Medulla oblongata (tissue), 1 donor: ENCODE data around the gene LNX2.
A peak's percentile ranks its signal among the peaks of the same experiment; 100 is the strongest.

ENCODE experiments used
- DNase-seq: peaks from one replicate; pipeline ENCODE4 v3.0.0-alpha.2; 2015; ENCODE audit errors: extremely low spot score

Gene LNX2

GRCh38 chr13:27620377-27621115 is at the start of gene LNX2:
LNX2 (minus strand) TSS chr13:27620529; CDS start chr13:27581703, 38,826 bp downstream.
- peak; percentile 99 for DNase-seq

GRCh38 chr13:27667946-27668345 is 47.6 kb upstream of the LNX2 start:
- DNase-seq, result no peak

- no peak for DNase-seq
These were observed 46.6 kb upstream of the LNX2 start for GRCh38 chr13:27666951-27667350.

GRCh38 chr13:27665761-27666160 is 45.4 kb upstream of the LNX2 start:
- DNase-seq, result no peak

- DNase-seq, result no peak
These were observed 45.0 kb upstream of the LNX2 start for GRCh38 chr13:27665333-27665732.

DNA sequence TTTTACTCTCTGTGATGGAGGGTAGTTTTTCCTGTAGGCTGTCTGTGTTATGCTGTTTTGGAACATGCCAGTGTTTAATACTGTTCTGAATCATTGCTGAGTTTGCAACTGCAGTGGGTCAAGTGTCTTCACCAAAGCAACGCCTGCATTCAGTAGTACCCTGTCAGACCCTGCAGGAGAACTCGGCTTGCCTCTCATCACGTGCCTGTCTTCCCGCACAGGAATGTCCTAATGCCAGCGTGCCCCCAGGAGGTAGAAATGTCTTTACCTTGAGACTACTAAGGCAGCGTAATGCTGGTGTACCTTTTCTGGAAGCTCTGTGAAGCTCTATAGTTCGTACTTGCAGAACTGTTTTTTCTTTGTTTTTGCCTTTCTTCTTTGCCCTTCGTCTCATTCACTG is 43.6 kb upstream of the LNX2 start:
- no peak for DNase-seq

DNA sequence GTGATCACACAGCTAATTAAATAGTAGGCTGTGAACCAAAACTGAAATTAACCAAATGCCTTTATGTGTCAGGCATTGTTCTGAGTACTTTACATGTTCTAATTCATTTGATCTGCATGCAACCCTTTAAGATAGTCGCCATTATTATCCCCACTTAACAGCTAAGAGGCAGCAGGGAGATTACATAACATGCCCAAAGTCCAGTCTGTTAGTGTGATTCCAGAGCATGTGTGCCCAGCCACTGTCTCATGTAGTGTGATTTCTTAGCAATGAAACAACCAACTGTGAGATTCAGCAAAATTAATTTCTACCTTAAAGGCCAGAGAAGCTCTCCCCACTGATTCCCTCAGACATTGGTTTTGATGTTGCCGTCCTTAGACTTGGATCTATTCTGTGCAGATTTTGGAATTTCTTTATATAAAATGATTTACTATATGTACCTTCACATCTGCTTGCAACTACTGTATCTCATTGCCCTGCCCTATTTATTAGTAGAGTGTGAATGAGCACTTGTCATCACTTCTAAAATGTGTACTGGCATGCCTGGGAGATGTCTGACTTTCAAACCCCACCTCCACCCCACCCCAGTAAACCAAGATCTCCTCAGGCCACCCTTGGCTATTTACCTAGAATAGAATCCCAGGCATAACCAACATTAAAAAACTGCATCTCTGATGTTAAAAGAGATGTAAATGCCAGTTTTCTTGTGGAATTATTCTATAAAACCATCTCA is 42.6 kb upstream of the LNX2 start:
- no peak for DNase-seq

DNA sequence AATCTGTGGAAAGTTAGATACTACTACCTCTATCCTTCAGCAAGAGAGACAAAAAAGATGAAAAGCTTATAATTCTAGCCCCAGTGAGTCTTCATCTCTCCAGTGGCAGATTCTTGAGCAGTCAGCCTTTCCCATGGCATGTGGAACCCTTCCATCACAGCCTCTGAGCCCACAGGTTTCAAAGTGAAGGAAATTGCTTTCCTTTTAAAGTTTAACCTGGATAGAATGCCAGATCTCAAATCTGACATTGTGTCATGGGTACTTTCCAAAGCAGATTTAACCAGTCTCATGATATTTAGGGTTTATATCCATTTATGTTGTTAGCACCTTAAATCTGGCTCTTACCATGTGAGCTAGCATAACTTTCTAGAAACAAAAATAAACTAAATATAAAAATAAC is 40.7 kb upstream of the LNX2 start:
- no peak for DNase-seq

- DNase-seq, result no peak
These were observed 40.2 kb upstream of the LNX2 start for GRCh38 chr13:27660511-27660910.

DNA sequence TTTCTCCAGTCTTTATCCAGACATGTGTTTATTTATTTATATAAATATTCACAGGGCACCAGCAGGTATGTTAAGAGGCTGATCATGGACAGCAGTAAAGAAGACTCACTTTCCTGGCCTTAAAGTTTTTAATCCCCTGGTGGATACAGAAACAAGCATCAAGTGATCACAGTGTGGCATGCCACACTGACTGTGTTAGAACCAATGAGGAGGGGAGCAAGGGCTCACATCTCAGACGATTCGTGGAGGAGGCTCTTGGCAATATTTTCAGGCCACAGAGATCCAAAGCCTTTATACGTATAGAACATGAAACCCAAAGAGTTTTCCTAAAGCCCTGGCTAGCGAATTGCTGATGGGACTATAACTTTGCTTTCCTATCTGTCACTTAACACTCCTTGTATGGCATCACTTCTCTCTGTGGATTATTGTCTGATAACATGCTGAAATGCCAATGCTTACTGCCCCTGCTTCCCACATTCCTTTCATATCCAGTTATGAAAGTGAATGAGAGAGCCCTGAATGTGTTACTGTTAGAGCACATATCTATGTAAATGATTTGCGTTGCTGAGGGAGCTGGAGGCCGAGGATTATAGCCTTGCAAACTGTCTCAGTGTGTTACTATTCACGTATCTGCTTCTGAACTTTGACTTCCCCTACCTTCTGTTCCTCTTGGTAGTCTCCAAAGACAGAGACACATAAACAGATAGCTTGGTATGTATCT is 39.0 kb upstream of the LNX2 start:
- no peak for DNase-seq

DNA sequence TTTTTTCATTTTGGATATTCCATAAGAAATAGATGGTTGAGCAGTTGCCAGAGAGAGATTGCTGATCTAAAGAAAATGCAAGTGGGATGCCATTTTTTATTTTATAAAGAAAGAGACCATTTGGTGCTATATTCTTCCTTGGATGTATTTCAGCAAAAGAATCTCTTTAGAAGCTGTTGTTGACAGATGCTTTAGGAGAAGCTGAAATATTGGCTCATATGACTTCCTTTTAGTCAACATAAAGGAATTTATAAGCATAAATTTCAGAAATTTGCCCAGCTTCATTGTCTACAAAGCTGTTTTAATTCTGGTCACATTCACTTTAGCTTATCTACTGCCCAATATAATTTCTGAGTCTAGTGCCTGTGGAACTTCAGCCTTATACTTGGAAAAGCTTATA is 38.2 kb upstream of the LNX2 start:
- no peak for DNase-seq

GRCh38 chr13:27657724-27658123 is 37.4 kb upstream of the LNX2 start:
- no peak for DNase-seq

- no peak for DNase-seq
These were observed 34.5 kb upstream of the LNX2 start for GRCh38 chr13:27654816-27655215.

- DNase-seq, result no peak
These were observed 33.7 kb upstream of the LNX2 start for GRCh38 chr13:27654059-27654458.

GRCh38 chr13:27650312-27650711 is 30.0 kb upstream of the LNX2 start:
- no peak for DNase-seq

DNA sequence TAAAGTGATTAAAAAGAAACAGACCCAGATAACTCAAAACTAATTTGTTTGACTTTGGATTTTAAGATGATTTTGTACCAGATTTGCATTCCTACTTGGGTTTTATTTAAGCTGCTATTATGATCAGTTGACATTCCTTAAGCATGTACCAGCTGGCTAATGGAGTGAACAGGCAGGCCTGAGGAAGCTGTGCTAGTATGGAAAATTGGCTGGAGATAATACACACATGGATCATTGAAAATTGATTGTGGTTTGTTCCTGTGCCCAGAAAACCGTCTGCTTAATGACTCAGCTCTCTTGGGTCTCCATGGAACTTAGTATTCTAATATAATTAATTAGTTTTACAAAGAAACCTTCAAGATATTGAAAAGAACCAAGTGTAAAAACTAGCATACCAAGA is 24.0 kb upstream of the LNX2 start:
- DNase-seq, result no peak

- no peak for DNase-seq
These were observed 23.2 kb upstream of the LNX2 start for GRCh38 chr13:27643334-27644132.

GRCh38 chr13:27641711-27642502 is 21.6 kb upstream of the LNX2 start:
- DNase-seq, result no peak

- no peak for DNase-seq
These were observed 18.9 kb upstream of the LNX2 start for GRCh38 chr13:27639186-27639585.

- peak; percentile 59 for DNase-seq
These were observed 18.2 kb upstream of the LNX2 start for GRCh38 chr13:27638521-27638920.

DNA sequence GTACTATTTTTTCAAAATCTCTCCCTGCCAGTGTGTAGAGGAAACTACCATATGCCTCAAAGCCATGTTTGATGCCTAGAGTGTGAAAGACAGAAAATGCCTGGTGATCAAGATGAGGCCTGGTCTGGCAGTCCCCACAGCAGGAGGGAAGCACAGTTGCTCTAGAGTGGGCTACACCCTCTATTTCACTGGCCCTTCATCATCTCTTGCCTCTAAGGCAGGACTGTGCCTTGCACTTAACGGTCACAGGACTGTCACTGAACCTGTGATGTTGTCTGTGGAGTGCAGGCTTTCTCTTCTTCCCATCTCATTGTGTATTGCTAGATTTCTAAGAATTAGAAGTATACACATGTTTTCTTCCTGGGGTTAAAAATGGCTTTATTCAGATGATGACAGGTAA is 17.7 kb upstream of the LNX2 start:
- no peak for DNase-seq
